Heart left ventricle (tissue), 16 donors: ENCODE data around the gene LAMB1. TPM values are rescaled to one million over a fixed set of nuclear protein-coding genes. Genes with fewer than 3 reads are reported as not detected.

Source experiments
- ATAC-seq, 4 donors: fragments of 200-7000 bp; cut with Tn5 transposase; one replicate each; pipeline ENCODE4 v1.9.1; 2020 to 2022; ENCODE audit warnings: moderate library complexity in 4 of 4, mild to moderate bottlenecking in 3 of 4, moderate number of reproducible peaks in 1 of 4
- DNase-seq, 5 donors: peaks; one replicate each; pipeline ENCODE4 v3.0.0-alpha.2; 2020
- H3K27ac ChIP-seq, 12 donors: fragments of 200-600 bp; sonication (generic) in 4 of 12; one replicate each; pipeline versions ENCODE4 v1.5.0 to v1.8.0; 2016 to 2022; ENCODE audit warnings: mild to moderate bottlenecking in 2 of 12
- H3K27me3 ChIP-seq, 9 donors: fragments of 200-600 bp; sonication (generic) in 2 of 9; one replicate each; pipeline versions ENCODE4 v1.5.1 to v1.8.0; 2016 to 2022; ENCODE audit warnings: mild to moderate bottlenecking in 3 of 9
- H3K36me3 ChIP-seq, 9 donors: fragments of 200-600 bp; sonication (generic) in 2 of 9; one replicate each; pipeline versions ENCODE4 v1.5.0 to v1.8.0; 2018 to 2022; ENCODE audit warnings: mild to moderate bottlenecking in 2 of 9
- H3K4me1 ChIP-seq, 12 donors: fragments of 200-600 bp; sonication (generic) in 4 of 12; one replicate each; pipeline versions ENCODE4 v1.5.0 to v1.8.0; 2016 to 2022; ENCODE audit warnings: mild to moderate bottlenecking in 3 of 12
- H3K4me3 ChIP-seq, 12 donors: fragments of 200-600 bp; sonication (generic) in 4 of 12; one replicate each; pipeline versions ENCODE4 v1.5.0 to v1.8.0; 2017 to 2022; ENCODE audit warnings: mild to moderate bottlenecking in 9 of 12, moderate library complexity in 4 of 12
- H3K9me3 ChIP-seq, 12 donors: fragments of 200-600 bp; sonication (generic) in 4 of 12; one replicate each; pipeline versions ENCODE4 v1.5.0 to v1.8.0; 2016 to 2022; ENCODE audit warnings: mild to moderate bottlenecking in 1 of 12
- CTCF ChIP-seq, 12 donors: fragments of 200-600 bp; sonication (generic) in 4 of 12; IDR thresholded peaks; one replicate each; pipeline versions ENCODE4 v1.5.0 to v1.8.0; 2018 to 2022; ENCODE audit warnings: antibody characterized with exemption in 12 of 12, mild to moderate bottlenecking in 5 of 12
- POLR2A ChIP-seq, 2 donors: fragments of 450-650 bp; IDR thresholded peaks; one replicate each; pipeline ENCODE4 v1.6.1; 2017; ENCODE audit warnings: antibody characterized with exemption in 2 of 2, mild to moderate bottlenecking in 2 of 2, moderate library complexity in 2 of 2
- WGBS, 4 donors: extraction: QIAGEN DNeasy Blood & Tissue Kit in 2 of 4; methylation state at CpG; one replicate each; pipeline versions ENCODE4 v1.1.5 to v1.1.7; 2013 to 2018; 5-methylcytosine and 5-hydroxymethylcytosine counted together
- intact Hi-C, 10 donors: fragments of 100-400 bp; cut with DNase I; formaldehyde crosslinking; loops; one replicate each; pipeline versions ENCODE4 v1.11.1 to v1.14.2; 2022
- polyA plus RNA-seq, 2 donors: library from polyadenylated mRNA; stranded (reverse); fragments of 200-250 nt; gene quantifications; one replicate each; pipeline ENCODE4 v1.2.3, GENCODE V29; 2013
- total RNA-seq, 9 donors: library from RNA; depleted of rRNA in 2 of 9; stranded (reverse); fragments of >200 nt in 2 of 9; fragmentation: NEBNext Ultra II Directional in 3 of 9; extraction: Animal tissue kit (Norgen Biotek cat#: 25700) in 3 of 9; gene quantifications; one replicate each; pipeline versions ENCODE4 v1.1.0 to v1.2.4, GENCODE V29; 2016 to 2023
- donor health status: ischemic (EF 13 %, LVEDD 7.1; RV severe dilation, severe dysfunction).
- donor health status: healthy with polysubstance abuse.
- donor health status: DM: no; HTN: yes; CAD: no.
- donor health status: DM: no; HTN: no; CAD: no.
- donor health status: ischemic (EF 25% LVEDD 6.9; RV normal size, moderate dysfunction).
- donor health status: ischemic (EF 25% LVEDD 5.7; RV mildly dilated, moderate dysfunction).
- donor health status: healthy.
- donor health status: DM: yes; HTN: yes; CAD: no.
- donor health status: ischemic (EF 35%, LVEDD 5.7; RV mildly dilated, moderate dysfunction).
- donor health status: nonischemic (EF 11% LVEDD 7.7; RV severe dilation, severe dysfunction).
- donor health status: DM: yes; HTN: yes; CAD: no.
- donor health status: PGD.
- donor health status: ischemic (EF 29% LVEDD 5.4; RV normal size, mild dysfunction).
- donor health status: nonischemic (EF 23%, LVEDD 6.1; RV moderate dilation, normal function).

LAMB1 gene
- total and polyA plus RNA-seq, 11 donors = 29.1 to 121 (median 55.9) TPM

- Histone ChIP-seq H3K4me3 (no peak overlapping the region), H3K27me3 (no peaks in the 10 kb centered on the region), H3K4me1 (peaks cover 0 to 71% (median 46%) of the 10 kb centered on the region in 12 donors), H3K9me3 (no peaks in the 10 kb centered on the region), H3K27ac (peak overlapping the region in 6 of 12 donors; percentile 8 to 64 (median 33)), H3K36me3 (peaks cover 0 to 94% (median 53%) of the 10 kb centered on the region in 9 donors)
- TF ChIP-seq CTCF (IDR thresholded peaks at IDR 0.05) = no peak
- TF ChIP-seq POLR2A (IDR thresholded peaks at IDR 0.05) = no peak
- intact Hi-C loops = loop anchor here in 1 of 10 donors (10.0 kb wide), 1 partner anchor 199 kb away; no protein-coding TSS in a partner anchor
- peak in 1 of 4 donors; percentile 9 for ATAC-seq
- no peak for DNase-seq
- WGBS, 4 donors = 74 to 87% (median 83%) methylated on average over 2 of the region's 2 CpGs
Observed at GRCh38 chr7:107945332-107945731, 57.6 kb downstream of the LAMB1 start.

GRCh38 chr7:107944411-107945169, 58.4 kb downstream of the LAMB1 start:
- no peak for TF ChIP-seq POLR2A (IDR thresholded peaks at IDR 0.05)
- TF ChIP-seq CTCF (IDR thresholded peaks at IDR 0.05) = no peak
- Histone ChIP-seq H3K4me1 (peaks cover 0 to 75% (median 51%) of the 10 kb centered on the region in 12 donors), H3K4me3 (no peak overlapping the region), H3K9me3 (no peaks in the 10 kb centered on the region), H3K27me3 (no peaks in the 10 kb centered on the region), H3K36me3 (peaks cover 0 to 90% (median 61%) of the 10 kb centered on the region in 9 donors), H3K27ac (peak overlapping the region in 5 of 12 donors; percentile 8 to 64 (median 26))
- DNase-seq = no peak
- no peak for ATAC-seq
- intact Hi-C loops = loop anchor here in 1 of 10 donors (10.0 kb wide), 1 partner anchor 200 kb away; no protein-coding TSS in a partner anchor
- 81 to 90% (median 82%) methylated on average over 3 of the region's 3 CpGs for WGBS, 4 donors

GRCh38 chr7:107943018-107943417, 59.9 kb downstream of the LAMB1 start:
- intact Hi-C loops = loop anchor here in 1 of 10 donors (10.0 kb wide), 1 partner anchor 202 kb away; no protein-coding TSS in a partner anchor
- Histone ChIP-seq H3K4me3 (no peak overlapping the region), H3K27ac (peak overlapping the region in 3 of 12 donors; percentile 2 to 49 (median 20)), H3K4me1 (peaks cover 0 to 82% (median 58%) of the 10 kb centered on the region in 12 donors), H3K9me3 (no peaks in the 10 kb centered on the region), H3K36me3 (peaks cover 0 to 76% (median 61%) of the 10 kb centered on the region in 9 donors), H3K27me3 (no peaks in the 10 kb centered on the region)
- TF ChIP-seq CTCF (IDR thresholded peaks at IDR 0.05) (no peak), POLR2A (IDR thresholded peaks at IDR 0.05) (no peak)
- ATAC-seq (no peak), DNase-seq (no peak)
- WGBS, 4 donors = 80 to 88% (median 84%) methylated on average over 4 of the region's 4 CpGs

GRCh38 chr7:107940951-107941350, 62.0 kb downstream of the LAMB1 start:
- no peak overlapping the region for H3K4me3 ChIP-seq
- H3K36me3 ChIP-seq = peaks cover 0 to 83% (median 60%) of the 10 kb centered on the region in 9 donors
- peaks cover 0 to 81% (median 57%) of the 10 kb centered on the region in 12 donors for H3K4me1 ChIP-seq
- H3K27ac ChIP-seq = peak overlapping the region in 10 of 12 donors; percentile 6 to 85 (median 68)
- 56 to 84% (median 62%) methylated on average over 4 of the region's 4 CpGs for WGBS, 4 donors
- no peaks in the 10 kb centered on the region for H3K27me3 ChIP-seq
- peak; percentile 26 to 65 (median 50) for ATAC-seq
- intact Hi-C loops = loop anchor here in 1 of 10 donors (10.0 kb wide), 1 partner anchor 204 kb away; no protein-coding TSS in a partner anchor
- TF ChIP-seq POLR2A (IDR thresholded peaks at IDR 0.05) (no peak), CTCF (IDR thresholded peaks at IDR 0.05) (no peak)
- DNase-seq = no peak
- H3K9me3 ChIP-seq = no peaks in the 10 kb centered on the region
